Neural progenitor cell (in vitro differentiated cells): ENCODE measurements around the gene IGF2. TPM values are rescaled to one million over a fixed set of nuclear protein-coding genes. Genes with fewer than 3 reads are reported as not detected.
A peak's percentile ranks its signal among the peaks of the same experiment; 100 is the strongest.

Experiments
- DNase-seq: peaks from one replicate; pipeline ENCODE4 v3.0.0-alpha.2; 2016; ENCODE audit warnings: low spot score
- H2AFZ ChIP-seq: fragments of 200-600 bp; sonication (generic); replicated peaks from 2 replicates; pipeline ENCODE4 v1.6.1; 2016; ENCODE audit warnings: antibody characterized with exemption
- H3F3A ChIP-seq: fragments of 200-600 bp; sonication (generic); 2 replicates; pipeline ENCODE4 v1.6.1; 2016; ENCODE audit warnings: antibody characterized with exemption, low read depth
- H3K27ac ChIP-seq: fragments of 200-600 bp; sonication (generic); 2 replicates; pipeline ENCODE4 v1.5.1; 2016; ENCODE audit warnings: mild to moderate bottlenecking
- H3K27me3 ChIP-seq: fragments of 200-600 bp; sonication (generic); 2 replicates; pipeline ENCODE4 v1.6.1; 2016; ENCODE audit warnings: mild to moderate bottlenecking, moderate library complexity
- H3K36me3 ChIP-seq: fragments of 200-600 bp; sonication (generic); 2 replicates; pipeline ENCODE4 v1.5.1; 2016
- H3K4me1 ChIP-seq: fragments of 200-600 bp; sonication (generic); 2 replicates; pipeline ENCODE4 v1.6.1; 2016; ENCODE audit warnings: mixed run types
- H3K4me2 ChIP-seq: fragments of 200-600 bp; sonication (generic); 2 replicates; pipeline ENCODE4 v1.6.1; 2016
- H3K4me3 ChIP-seq: fragments of 200-600 bp; sonication (generic); 2 replicates; pipeline ENCODE4 v1.5.1; 2016
- H3K79me2 ChIP-seq: fragments of 200-600 bp; sonication (generic); 2 replicates; pipeline ENCODE4 v1.6.1; 2016; ENCODE audit warnings: low read depth
- H3K9ac ChIP-seq: fragments of 200-600 bp; sonication (generic); 2 replicates; pipeline ENCODE4 v1.6.1; 2016
- H3K9me3 ChIP-seq: fragments of 200-600 bp; sonication (generic); 2 replicates; pipeline ENCODE4 v1.5.1; 2016; ENCODE audit warnings: low read depth
- H4K20me1 ChIP-seq: fragments of 200-600 bp; sonication (generic); 2 replicates; pipeline ENCODE4 v1.6.1; 2016; ENCODE audit warnings: low read depth
- H3K27ac Mint-ChIP-seq: 3 replicates; pipeline ENCODE4 v1.8.0; 2021; ENCODE audit warnings: mixed read lengths
- H3K27me3 Mint-ChIP-seq: 2 replicates; pipeline ENCODE4 v1.8.0; 2022; ENCODE audit warnings: low read depth, mild to moderate bottlenecking, inconsistent platforms, moderate library complexity, mixed read lengths; ENCODE audit not compliant: insufficient read depth
- H3K36me3 Mint-ChIP-seq: 3 replicates; pipeline ENCODE4 v1.8.0; 2021; ENCODE audit warnings: mixed read lengths
- H3K4me1 Mint-ChIP-seq: 3 replicates; pipeline ENCODE4 v1.8.0; 2021; ENCODE audit warnings: mixed read lengths
- H3K4me3 Mint-ChIP-seq: 3 replicates; pipeline ENCODE4 v1.8.0; 2021; ENCODE audit warnings: mild to moderate bottlenecking, moderate library complexity, mixed read lengths
- H3K9me3 Mint-ChIP-seq: 3 replicates; pipeline ENCODE4 v1.8.0; 2020; ENCODE audit warnings: mixed read lengths
- EZH2 ChIP-seq: fragments of 200-600 bp; sonication (generic); IDR thresholded peaks from 2 replicates; pipeline ENCODE4 v1.6.1; 2017; ENCODE audit warnings: antibody characterized with exemption, mild to moderate bottlenecking, moderate library complexity
- EZH2phosphoT487 ChIP-seq: fragments of 200-600 bp; sonication (generic); IDR thresholded peaks from 2 replicates; pipeline ENCODE4 v1.6.1; 2017; ENCODE audit warnings: antibody characterized with exemption
- total RNA-seq: library from RNA; depleted of rRNA; stranded (reverse); fragments of >200 nt; gene quantifications from 2 replicates; pipeline ENCODE4 v1.2.3, GENCODE V29; 2015; ENCODE audit warnings: low replicate concordance
- TF ChIP-seq, protein P1 (sequence below): fragments of 200-600 bp; sonication (generic); IDR thresholded peaks from 2 replicates; pipeline ENCODE4 v1.5.1; 2017; ENCODE audit warnings: antibody characterized with exemption, mild to moderate bottlenecking

IGF2 gene
- total RNA-seq, 1 donor from 2014 or later: 0.45 TPM

GRCh38 chr11:2099516-2100349 lies 39.5 kb downstream of the IGF2 start:
- H3K27ac ChIP-seq: no peak overlapping the region
- peaks cover 13% of the 10 kb centered on the region for H3K4me1 ChIP-seq
- no peaks in the 10 kb centered on the region for H3K36me3 Mint-ChIP-seq
- peaks cover 13% of the 10 kb centered on the region for H3K27me3 Mint-ChIP-seq
- H3K79me2 ChIP-seq: no peaks in the 10 kb centered on the region
- H3K36me3 ChIP-seq: no peaks in the 10 kb centered on the region
- H4K20me1 ChIP-seq: peaks cover 5% of the 10 kb centered on the region
- TF ChIP-seq EZH2 (no peak), EZH2phosphoT487 (no peak)
- TF ChIP-seq, protein P1, sequence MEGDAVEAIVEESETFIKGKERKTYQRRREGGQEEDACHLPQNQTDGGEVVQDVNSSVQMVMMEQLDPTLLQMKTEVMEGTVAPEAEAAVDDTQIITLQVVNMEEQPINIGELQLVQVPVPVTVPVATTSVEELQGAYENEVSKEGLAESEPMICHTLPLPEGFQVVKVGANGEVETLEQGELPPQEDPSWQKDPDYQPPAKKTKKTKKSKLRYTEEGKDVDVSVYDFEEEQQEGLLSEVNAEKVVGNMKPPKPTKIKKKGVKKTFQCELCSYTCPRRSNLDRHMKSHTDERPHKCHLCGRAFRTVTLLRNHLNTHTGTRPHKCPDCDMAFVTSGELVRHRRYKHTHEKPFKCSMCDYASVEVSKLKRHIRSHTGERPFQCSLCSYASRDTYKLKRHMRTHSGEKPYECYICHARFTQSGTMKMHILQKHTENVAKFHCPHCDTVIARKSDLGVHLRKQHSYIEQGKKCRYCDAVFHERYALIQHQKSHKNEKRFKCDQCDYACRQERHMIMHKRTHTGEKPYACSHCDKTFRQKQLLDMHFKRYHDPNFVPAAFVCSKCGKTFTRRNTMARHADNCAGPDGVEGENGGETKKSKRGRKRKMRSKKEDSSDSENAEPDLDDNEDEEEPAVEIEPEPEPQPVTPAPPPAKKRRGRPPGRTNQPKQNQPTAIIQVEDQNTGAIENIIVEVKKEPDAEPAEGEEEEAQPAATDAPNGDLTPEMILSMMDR: no peak
- H3F3A ChIP-seq: no peaks in the 10 kb centered on the region
- peaks cover 25% of the 10 kb centered on the region for H3K4me1 Mint-ChIP-seq
- no peak overlapping the region for H3K4me2 ChIP-seq
- DNase-seq: no peak
- no peak overlapping the region for H2AFZ ChIP-seq
- no peak overlapping the region for H3K9ac ChIP-seq
- peaks cover 3% of the 10 kb centered on the region for H3K9me3 Mint-ChIP-seq
- no peak overlapping the region for H3K4me3 ChIP-seq
- H3K27me3 ChIP-seq: peaks cover 7% of the 10 kb centered on the region
- no peaks in the 10 kb centered on the region for H3K9me3 ChIP-seq
- H3K4me3 Mint-ChIP-seq: no peak overlapping the region
- H3K27ac Mint-ChIP-seq: peak overlapping the region; percentile 34

- Mint-ChIP-seq H3K36me3 (no peaks in the 10 kb centered on the region), H3K4me3 (peak overlapping the region; percentile 21), H3K4me1 (peaks cover 25% of the 10 kb centered on the region), H3K27me3 (peaks cover 16% of the 10 kb centered on the region), H3K27ac (no peak overlapping the region), H3K9me3 (peaks cover 3% of the 10 kb centered on the region)
- Histone ChIP-seq H3K79me2 (no peaks in the 10 kb centered on the region), H3K36me3 (no peaks in the 10 kb centered on the region), H3K4me2 (no peak overlapping the region), H3K27me3 (peaks cover 7% of the 10 kb centered on the region), H2AFZ (no peak overlapping the region), H3F3A (no peaks in the 10 kb centered on the region), H3K4me1 (peaks cover 13% of the 10 kb centered on the region), H4K20me1 (peaks cover 5% of the 10 kb centered on the region), H3K9me3 (no peaks in the 10 kb centered on the region), H3K27ac (no peak overlapping the region), H3K9ac (no peak overlapping the region), H3K4me3 (no peak overlapping the region)
- DNase-seq: no peak
- TF ChIP-seq, protein P1: no peak
- no peak for TF ChIP-seq EZH2phosphoT487
- TF ChIP-seq EZH2: no peak
Observed at GRCh38 chr11:2098691-2099515, 40.3 kb downstream of the IGF2 start.

DNA sequence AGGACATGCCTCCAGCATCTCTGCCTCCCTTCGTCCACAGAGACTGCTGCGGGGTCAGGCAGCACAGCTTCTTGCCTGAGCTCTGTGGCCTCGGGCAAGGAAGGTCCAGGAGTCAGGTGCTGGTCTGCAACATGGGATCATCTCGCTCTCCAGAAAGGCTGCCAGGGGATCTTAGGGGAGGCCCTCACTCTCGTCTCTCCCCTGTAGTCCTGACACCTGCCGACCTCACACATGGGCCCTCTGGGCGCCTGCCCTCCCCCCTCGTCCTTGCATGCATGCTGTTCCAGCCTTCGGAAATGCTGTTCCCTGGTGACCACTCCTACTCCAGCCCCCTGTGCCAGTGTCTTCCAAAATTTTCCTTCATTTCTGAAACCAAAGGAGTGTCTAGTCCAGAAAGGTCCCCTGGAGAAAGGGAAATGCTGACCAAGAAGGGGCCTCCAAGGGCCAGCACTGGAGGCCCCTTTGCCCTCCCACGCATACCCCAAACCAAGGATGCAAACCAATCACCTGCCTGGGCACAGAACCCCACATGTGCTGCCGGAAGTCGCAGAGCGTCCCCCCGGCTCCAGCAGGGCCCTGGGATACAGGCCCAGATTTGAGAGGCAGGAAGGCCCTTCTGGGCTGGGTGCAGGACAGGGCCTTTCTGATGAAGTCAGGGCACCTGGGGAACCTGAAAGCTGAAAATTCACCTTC lies 41.0 kb downstream of the IGF2 start:
- no peak overlapping the region for H3K4me3 ChIP-seq
- Mint-ChIP-seq H3K36me3 (no peaks in the 10 kb centered on the region), H3K4me1 (peaks cover 25% of the 10 kb centered on the region), H3K4me3 (peak overlapping the region; percentile 24), H3K27ac (peak overlapping the region; percentile 50), H3K27me3 (peaks cover 16% of the 10 kb centered on the region), H3K9me3 (peaks cover 6% of the 10 kb centered on the region)
- no peaks in the 10 kb centered on the region for H3K9me3 ChIP-seq
- TF ChIP-seq, protein P1: no peak
- TF ChIP-seq EZH2phosphoT487 (no peak), EZH2 (no peak)
- no peaks in the 10 kb centered on the region for H3K79me2 ChIP-seq
- H3K4me1 ChIP-seq: peaks cover 13% of the 10 kb centered on the region
- no peak overlapping the region for H2AFZ ChIP-seq
- no peak for DNase-seq
- H4K20me1 ChIP-seq: peaks cover 5% of the 10 kb centered on the region
- H3K36me3 ChIP-seq: no peaks in the 10 kb centered on the region
- peaks cover 7% of the 10 kb centered on the region for H3K27me3 ChIP-seq
- H3K27ac ChIP-seq: no peak overlapping the region
- H3F3A ChIP-seq: no peaks in the 10 kb centered on the region
- no peak overlapping the region for H3K9ac ChIP-seq
- H3K4me2 ChIP-seq: peak overlapping the region; percentile 43
